ENCODE measurements around the gene DNAJB8. TPM values are rescaled to one million over a fixed set of nuclear protein-coding genes. Genes with fewer than 3 reads are reported as not detected.

Gene DNAJB8
- total RNA-seq, 2 experiments from 2014 or later, result not detected

DNA sequence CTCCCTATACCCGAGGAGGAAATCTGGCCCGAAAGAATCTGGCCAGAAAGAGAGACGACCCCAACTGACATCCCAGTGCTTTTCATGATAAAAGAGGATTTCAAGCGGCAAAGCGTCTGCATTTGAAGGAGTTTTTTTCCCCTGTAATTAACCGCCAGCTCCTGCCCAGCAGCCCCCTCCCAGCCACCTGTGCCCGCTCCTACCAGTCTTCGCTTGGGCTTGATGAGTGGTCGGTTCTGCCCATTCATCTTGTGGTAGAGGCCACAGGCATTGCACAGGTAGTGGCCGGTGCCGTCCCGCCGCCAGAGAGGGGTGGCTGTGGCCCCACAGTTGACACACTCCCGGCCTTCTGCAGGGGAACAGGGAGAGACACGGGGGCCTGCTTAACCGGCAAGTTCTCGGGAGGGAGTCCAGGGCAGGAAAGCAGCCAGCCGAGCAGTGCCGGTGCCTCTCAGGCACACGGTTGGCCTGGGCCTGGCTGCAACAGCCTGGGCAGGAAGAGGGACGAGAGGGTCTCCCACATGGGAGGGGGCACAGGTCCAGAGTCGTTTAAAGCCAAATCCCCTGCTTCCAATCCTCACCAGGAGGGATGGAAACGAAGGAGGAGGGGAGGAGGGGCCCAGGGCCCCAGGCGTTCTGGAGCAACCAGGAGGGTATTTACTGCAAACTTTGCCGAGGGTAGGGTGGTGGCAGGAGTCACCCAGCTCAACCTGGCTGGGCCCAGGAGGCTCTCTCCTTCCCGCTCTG lies 17.1 kb upstream of the DNAJB8 start:
- POLR2A ChIA-PET, result interaction anchor here (0.6 to 0.7 kb wide), 4 partner anchors 15 to 976 kb away, joined by 3 to 4 read pairs (median 4); no protein-coding TSS in a partner anchor
- Mint-ChIP-seq H3K4me1 (ENCODE audit: low read depth) (peaks cover 31% of the 10 kb centered on the region), H3K36me3 (ENCODE audit: low read depth) (no peaks in the 10 kb centered on the region), H3K27me3 (peaks cover 88% of the 10 kb centered on the region), H3K9me3 (no peaks in the 10 kb centered on the region), H3K4me3 (peak overlapping the region; percentile 34), H3K27ac (no peak overlapping the region)
- intact Hi-C loops (cut with DNase I, micrococcal nuclease), result no loop called here
- peaks cover 79 to 84% of the 10 kb centered on the region in 2 experiments for H3K27me3 ChIP-seq (ENCODE audit: control insufficient read depth in 1 of 2, insufficient read depth in 2 of 2, low read length in 2 of 2)
- H3K36me3 ChIP-seq (ENCODE audit: insufficient read depth, low read length), result no peaks in the 10 kb centered on the region
- DNase-seq, result peak in 1 of 14 experiments; percentile 23
- H3K9me3 ChIP-seq (ENCODE audit: control insufficient read depth in 1 of 2, insufficient read depth in 1 of 2, low read length in 2 of 2), result peaks cover 0 to 24% of the 10 kb centered on the region in 2 experiments
- no peak overlapping the region for H3K27ac ChIP-seq (ENCODE audit: low read depth in 1 of 2, low read length in 2 of 2)
- ATAC-seq (ENCODE audit: poor library complexity), result no peak
- CTCF ChIA-PET, result no interaction called here
- TF ChIP-seq, protein P1, sequence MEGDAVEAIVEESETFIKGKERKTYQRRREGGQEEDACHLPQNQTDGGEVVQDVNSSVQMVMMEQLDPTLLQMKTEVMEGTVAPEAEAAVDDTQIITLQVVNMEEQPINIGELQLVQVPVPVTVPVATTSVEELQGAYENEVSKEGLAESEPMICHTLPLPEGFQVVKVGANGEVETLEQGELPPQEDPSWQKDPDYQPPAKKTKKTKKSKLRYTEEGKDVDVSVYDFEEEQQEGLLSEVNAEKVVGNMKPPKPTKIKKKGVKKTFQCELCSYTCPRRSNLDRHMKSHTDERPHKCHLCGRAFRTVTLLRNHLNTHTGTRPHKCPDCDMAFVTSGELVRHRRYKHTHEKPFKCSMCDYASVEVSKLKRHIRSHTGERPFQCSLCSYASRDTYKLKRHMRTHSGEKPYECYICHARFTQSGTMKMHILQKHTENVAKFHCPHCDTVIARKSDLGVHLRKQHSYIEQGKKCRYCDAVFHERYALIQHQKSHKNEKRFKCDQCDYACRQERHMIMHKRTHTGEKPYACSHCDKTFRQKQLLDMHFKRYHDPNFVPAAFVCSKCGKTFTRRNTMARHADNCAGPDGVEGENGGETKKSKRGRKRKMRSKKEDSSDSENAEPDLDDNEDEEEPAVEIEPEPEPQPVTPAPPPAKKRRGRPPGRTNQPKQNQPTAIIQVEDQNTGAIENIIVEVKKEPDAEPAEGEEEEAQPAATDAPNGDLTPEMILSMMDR (IDR thresholded peaks at IDR 0.05), result no peak
- no peak overlapping the region for H3K4me3 ChIP-seq (ENCODE audit: low read length)
- H3K4me1 ChIP-seq (ENCODE audit: insufficient read depth, low read length), result peaks cover 37% of the 10 kb centered on the region

DNA sequence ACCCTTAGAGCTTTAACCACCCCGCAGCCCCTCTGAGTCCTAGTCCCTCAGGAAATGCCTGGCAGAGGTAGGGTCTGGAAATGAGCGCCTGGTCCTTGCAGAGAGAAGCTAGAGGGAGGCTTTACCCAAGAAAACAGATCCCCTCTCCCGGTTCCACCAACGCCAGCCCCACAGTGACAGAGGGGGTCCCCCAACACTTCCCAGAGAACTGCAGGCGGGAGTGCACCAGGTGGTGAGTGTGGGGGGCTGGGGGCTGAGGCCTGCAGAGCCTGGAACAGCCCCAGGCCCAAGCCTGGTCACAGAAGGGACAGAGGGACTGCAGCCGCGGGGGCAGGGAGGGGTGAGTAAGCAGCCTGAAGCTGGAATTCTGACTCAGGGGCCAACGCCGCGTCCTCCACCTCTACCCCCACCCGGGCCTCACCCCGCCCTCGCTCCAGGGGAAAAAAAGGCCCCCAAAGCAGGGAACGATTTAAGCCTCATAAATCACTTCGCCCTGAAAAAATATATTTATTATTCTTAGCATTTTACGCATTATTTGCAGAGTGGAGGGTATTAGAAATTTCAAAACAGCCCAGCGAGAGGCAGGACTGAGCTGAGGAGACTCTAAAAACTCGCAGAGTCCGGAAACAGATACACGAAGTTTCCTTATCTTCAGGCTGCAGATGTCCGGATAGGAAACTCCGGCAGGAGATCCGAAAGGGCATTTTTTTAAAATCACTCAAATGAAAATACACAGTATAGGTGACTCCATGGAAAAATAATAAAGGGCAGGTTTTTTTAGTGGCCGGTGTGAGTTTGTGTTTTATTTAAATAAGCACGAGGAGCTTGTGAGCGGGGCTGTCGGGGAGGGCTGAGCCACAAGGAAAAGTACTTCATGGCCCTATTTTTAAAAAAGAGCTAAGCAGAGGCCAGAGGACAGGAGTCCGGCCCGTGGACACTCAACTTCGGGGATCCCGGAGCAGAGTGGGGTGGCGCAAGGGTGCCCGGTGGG lies 16.3 kb upstream of the DNAJB8 start:
- peaks cover 71 to 75% of the 10 kb centered on the region in 2 experiments for H3K27me3 ChIP-seq (ENCODE audit: control insufficient read depth in 1 of 2, insufficient read depth in 2 of 2, low read length in 2 of 2)
- peaks cover 0 to 15% of the 10 kb centered on the region in 2 experiments for H3K9me3 ChIP-seq (ENCODE audit: control insufficient read depth in 1 of 2, insufficient read depth in 1 of 2, low read length in 2 of 2)
- intact Hi-C loops (cut with DNase I, micrococcal nuclease), result no loop called here
- CTCF ChIA-PET, result no interaction called here
- H3K27ac ChIP-seq (ENCODE audit: low read depth in 1 of 2, low read length in 2 of 2), result no peak overlapping the region
- TF ChIP-seq, protein P1 (IDR thresholded peaks at IDR 0.05), result no peak
- H3K4me1 Mint-ChIP-seq (ENCODE audit: low read depth), result peaks cover 27% of the 10 kb centered on the region
- no peak overlapping the region for H3K27ac Mint-ChIP-seq
- H3K4me1 ChIP-seq (ENCODE audit: insufficient read depth, low read length), result peaks cover 28% of the 10 kb centered on the region
- no peaks in the 10 kb centered on the region for H3K36me3 ChIP-seq (ENCODE audit: insufficient read depth, low read length)
- no peaks in the 10 kb centered on the region for H3K36me3 Mint-ChIP-seq (ENCODE audit: low read depth)
- peak overlapping the region; percentile 75 for H3K4me3 Mint-ChIP-seq
- ATAC-seq (ENCODE audit: poor library complexity), result no peak
- DNase-seq, result no peak
- H3K4me3 ChIP-seq (ENCODE audit: low read length), result no peak overlapping the region
- H3K9me3 Mint-ChIP-seq, result no peaks in the 10 kb centered on the region
- peaks cover 93% of the 10 kb centered on the region for H3K27me3 Mint-ChIP-seq
- POLR2A ChIA-PET, result interaction anchor here (0.6 to 1.0 kb wide), 2 partner anchors 9 to 440 kb away, joined by 3 to 4 read pairs; no protein-coding TSS in a partner anchor

DNA sequence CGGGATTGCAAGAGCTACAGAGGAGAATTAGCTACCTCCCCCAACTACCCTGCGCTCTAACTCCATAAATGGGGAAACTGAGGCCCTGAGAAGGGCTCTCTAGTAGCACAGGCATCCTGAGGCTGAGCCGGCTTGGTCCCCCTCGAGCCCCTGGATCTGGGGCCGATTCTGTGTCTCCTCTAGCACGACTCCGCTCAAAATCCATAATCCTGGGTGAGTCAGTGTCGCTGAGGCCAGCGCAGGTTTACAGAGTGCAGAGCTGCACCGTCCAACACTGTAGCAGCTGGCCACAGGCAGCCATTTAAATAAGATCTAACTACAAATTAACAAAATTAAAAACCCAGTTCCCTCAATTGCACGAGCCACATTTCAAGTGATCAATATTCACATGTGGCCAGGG lies 15.5 kb upstream of the DNAJB8 start:
- no peak overlapping the region for H3K4me3 ChIP-seq (ENCODE audit: low read length)
- CTCF ChIA-PET, result no interaction called here
- H3K9me3 ChIP-seq (ENCODE audit: control insufficient read depth in 1 of 2, insufficient read depth in 1 of 2, low read length in 2 of 2), result peaks cover 0 to 12% of the 10 kb centered on the region in 2 experiments
- peaks cover 66 to 68% of the 10 kb centered on the region in 2 experiments for H3K27me3 ChIP-seq (ENCODE audit: control insufficient read depth in 1 of 2, insufficient read depth in 2 of 2, low read length in 2 of 2)
- no peak overlapping the region for H3K27ac ChIP-seq (ENCODE audit: low read depth in 1 of 2, low read length in 2 of 2)
- H3K36me3 ChIP-seq (ENCODE audit: insufficient read depth, low read length), result no peaks in the 10 kb centered on the region
- no peak overlapping the region for H3K4me3 Mint-ChIP-seq
- no peaks in the 10 kb centered on the region for H3K36me3 Mint-ChIP-seq (ENCODE audit: low read depth)
- ATAC-seq (ENCODE audit: poor library complexity), result no peak
- TF ChIP-seq, protein P1 (IDR thresholded peaks at IDR 0.05), result no peak
- POLR2A ChIA-PET, result interaction anchor here (1.0 kb wide), 1 partner anchor 9 kb away, joined by 4 read pairs; no protein-coding TSS in a partner anchor
- DNase-seq, result no peak
- peaks cover 20% of the 10 kb centered on the region for H3K4me1 ChIP-seq (ENCODE audit: insufficient read depth, low read length)
- H3K9me3 Mint-ChIP-seq, result no peaks in the 10 kb centered on the region
- intact Hi-C loops (cut with DNase I, micrococcal nuclease), result no loop called here
- no peak overlapping the region for H3K27ac Mint-ChIP-seq
- peaks cover 22% of the 10 kb centered on the region for H3K4me1 Mint-ChIP-seq (ENCODE audit: low read depth)
- peaks cover 96% of the 10 kb centered on the region for H3K27me3 Mint-ChIP-seq
